Prostate gland (tissue), 2 donors: ENCODE results near the gene SMC1B.

ENCODE experiments used
- POLR2A ChIP-seq: fragments of 450-650 bp; IDR thresholded peaks from one replicate; pipeline ENCODE4 v1.6.1; 2016; ENCODE audit warnings: antibody characterized with exemption, mild to moderate bottlenecking
- TF ChIP-seq, protein P1 (sequence below), 4 experiments: fragments of 200-600 bp in 2 of 4; fragments of 450-650 bp in 2 of 4; sonication (generic) in 2 of 4; IDR thresholded peaks; 1 replicate in 3 of 4; 2 replicates in 1 of 4; pipeline ENCODE4 v1.5.1; 2016 to 2019; ENCODE audit warnings: antibody characterized with exemption in 4 of 4, mild to moderate bottlenecking in 2 of 4, moderate library complexity in 2 of 4

DNA sequence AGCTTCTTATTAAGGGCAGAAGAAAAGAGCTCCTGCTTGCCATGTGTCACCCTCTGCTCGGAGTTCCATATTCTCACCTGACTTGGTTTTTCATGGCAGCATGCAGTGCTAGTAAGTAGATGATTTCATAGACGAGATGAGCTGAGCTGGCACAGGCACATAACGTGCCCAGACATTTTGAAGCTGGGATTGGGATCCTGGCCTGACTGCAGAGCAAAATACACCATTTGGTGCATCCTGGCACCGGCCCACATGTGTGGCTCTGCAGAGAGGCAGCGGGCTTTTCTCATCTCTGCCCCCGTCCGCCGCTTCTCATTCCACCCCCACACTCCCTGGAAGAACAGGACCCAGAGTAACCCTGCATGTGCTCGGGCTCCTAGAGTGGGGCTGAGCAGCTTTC lies 78.9 kb downstream of the SMC1B start:
- TF ChIP-seq, protein P1, sequence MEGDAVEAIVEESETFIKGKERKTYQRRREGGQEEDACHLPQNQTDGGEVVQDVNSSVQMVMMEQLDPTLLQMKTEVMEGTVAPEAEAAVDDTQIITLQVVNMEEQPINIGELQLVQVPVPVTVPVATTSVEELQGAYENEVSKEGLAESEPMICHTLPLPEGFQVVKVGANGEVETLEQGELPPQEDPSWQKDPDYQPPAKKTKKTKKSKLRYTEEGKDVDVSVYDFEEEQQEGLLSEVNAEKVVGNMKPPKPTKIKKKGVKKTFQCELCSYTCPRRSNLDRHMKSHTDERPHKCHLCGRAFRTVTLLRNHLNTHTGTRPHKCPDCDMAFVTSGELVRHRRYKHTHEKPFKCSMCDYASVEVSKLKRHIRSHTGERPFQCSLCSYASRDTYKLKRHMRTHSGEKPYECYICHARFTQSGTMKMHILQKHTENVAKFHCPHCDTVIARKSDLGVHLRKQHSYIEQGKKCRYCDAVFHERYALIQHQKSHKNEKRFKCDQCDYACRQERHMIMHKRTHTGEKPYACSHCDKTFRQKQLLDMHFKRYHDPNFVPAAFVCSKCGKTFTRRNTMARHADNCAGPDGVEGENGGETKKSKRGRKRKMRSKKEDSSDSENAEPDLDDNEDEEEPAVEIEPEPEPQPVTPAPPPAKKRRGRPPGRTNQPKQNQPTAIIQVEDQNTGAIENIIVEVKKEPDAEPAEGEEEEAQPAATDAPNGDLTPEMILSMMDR (IDR thresholded peaks at IDR 0.05), result no peak
- no peak for TF ChIP-seq POLR2A
